GM23248 (cell line): Measurements from ENCODE around the gene ZNF277.

ENCODE experiments used
- EZH2 ChIP-seq: fragments of 200-600 bp; sonication (generic); IDR thresholded peaks from 2 replicates; pipeline ENCODE4 v1.6.1; 2018; ENCODE audit warnings: antibody characterized with exemption, mild to moderate bottlenecking; ENCODE audit not compliant: insufficient read depth, poor library complexity, severe bottlenecking
- EZH2phosphoT487 ChIP-seq: fragments of 200-600 bp; sonication (generic); IDR thresholded peaks from 2 replicates; pipeline ENCODE4 v1.6.1; 2018; ENCODE audit warnings: antibody characterized with exemption, moderate library complexity, mild to moderate bottlenecking, low read depth; ENCODE audit not compliant: insufficient read depth

- no peak for TF ChIP-seq EZH2
- TF ChIP-seq EZH2phosphoT487: no peak
Observed at GRCh38 chr7:112266141-112266540, 59.6 kb downstream of the ZNF277 start.
